Diencephalon (tissue), 1 donor: ENCODE results near the gene AHR. TPM values are rescaled to one million over a fixed set of nuclear protein-coding genes. Genes with fewer than 3 reads are reported as not detected.

Experiments used
- small RNA-seq: library from RNA; depleted of rRNA; stranded (forward); fragments of <200 nt; gene quantifications from one replicate; pipeline ENCODE3, GENCODE V24; 2014
- total RNA-seq: library from RNA; depleted of rRNA; stranded (reverse); fragments of >200 nt; gene quantifications from one replicate; pipeline ENCODE4 v1.2.3, GENCODE V29; 2014

The AHR gene
- 20.1 TPM for total RNA-seq

DNA sequence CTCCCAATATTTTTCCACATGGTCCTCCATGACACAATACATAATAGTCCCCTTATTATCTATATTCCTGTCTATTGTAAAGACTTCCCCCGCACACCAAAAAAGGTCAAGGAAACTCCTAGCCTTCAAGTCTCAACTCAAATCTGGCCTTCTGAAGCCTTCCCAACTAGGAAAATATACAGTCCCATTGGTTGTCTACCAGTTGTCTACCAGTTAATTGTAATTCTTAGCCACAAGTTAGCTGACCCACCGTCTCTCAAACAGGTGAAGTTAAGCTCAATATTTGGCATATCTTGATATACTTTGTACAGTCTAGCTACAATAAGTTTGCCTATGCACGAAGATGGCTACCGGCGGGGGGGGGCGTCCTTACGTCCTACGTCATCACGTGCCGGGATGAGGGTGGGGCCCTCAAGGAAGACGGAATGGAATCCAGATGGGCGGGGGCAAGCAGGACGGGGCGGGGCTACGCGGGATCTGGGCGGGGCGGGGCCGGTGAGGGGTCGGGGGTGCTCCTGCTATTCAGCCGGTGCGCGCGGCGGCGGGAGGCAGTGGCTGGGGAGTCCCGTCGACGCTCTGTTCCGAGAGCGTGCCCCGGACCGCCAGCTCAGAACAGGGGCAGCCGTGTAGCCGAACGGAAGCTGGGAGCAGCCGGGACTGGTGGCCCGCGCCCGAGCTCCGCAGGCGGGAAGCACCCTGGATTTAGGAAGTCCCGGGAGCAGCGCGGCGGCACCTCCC, at the start of gene AHR:
AHR (plus strand) TSS at position 551 of the 738 bp plus-strand sequence. CDS start 613 bp downstream, outside the sequence.

Small RNAs within 50 kb of the gene (small RNA-seq; reads per million reads assigned to genes)
- gene RF00092 = not detected
